ENCODE results near the gene EPHB2. TPM values are rescaled to one million over a fixed set of nuclear protein-coding genes. Genes with fewer than 3 reads are reported as not detected.

Gene EPHB2
- total RNA-seq, 1 experiment from 2014 or later, result 0.79 TPM

DNA sequence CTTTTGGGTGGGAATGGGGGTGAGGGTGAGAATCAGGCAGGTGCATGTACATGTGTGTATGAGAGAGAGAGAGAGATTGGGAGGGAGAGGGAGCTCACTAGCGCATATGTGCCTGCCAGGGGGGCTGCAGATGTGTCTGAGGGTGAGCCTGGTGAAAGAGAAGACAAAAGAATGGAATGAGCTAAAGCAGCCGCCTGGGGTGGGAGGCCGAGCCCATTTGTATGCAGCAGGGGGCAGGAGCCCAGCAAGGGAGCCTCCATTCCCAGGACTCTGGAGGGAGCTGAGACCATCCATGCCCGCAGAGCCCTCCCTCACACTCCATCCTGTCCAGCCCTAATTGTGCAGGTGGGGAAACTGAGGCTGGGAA is 95.0 kb downstream of the EPHB2 start:
- no peak overlapping the region for H3K27ac Mint-ChIP-seq (ENCODE audit: low read depth, unreplicated experiment)
- peaks cover 12% of the 10 kb centered on the region for H3K4me1 Mint-ChIP-seq (ENCODE audit: insufficient read depth, unreplicated experiment)
- no peak overlapping the region for H3K4me3 Mint-ChIP-seq (ENCODE audit: unreplicated experiment)
- CTCF ChIA-PET, result no interaction called here
- no peak for DNase-seq (ENCODE audit: unreplicated experiment)
- BruUV-seq (replicated peaks), result no TSS peak
- H3K36me3 Mint-ChIP-seq (ENCODE audit: insufficient read depth, unreplicated experiment), result no peaks in the 10 kb centered on the region
- TF ChIP-seq, protein P1, sequence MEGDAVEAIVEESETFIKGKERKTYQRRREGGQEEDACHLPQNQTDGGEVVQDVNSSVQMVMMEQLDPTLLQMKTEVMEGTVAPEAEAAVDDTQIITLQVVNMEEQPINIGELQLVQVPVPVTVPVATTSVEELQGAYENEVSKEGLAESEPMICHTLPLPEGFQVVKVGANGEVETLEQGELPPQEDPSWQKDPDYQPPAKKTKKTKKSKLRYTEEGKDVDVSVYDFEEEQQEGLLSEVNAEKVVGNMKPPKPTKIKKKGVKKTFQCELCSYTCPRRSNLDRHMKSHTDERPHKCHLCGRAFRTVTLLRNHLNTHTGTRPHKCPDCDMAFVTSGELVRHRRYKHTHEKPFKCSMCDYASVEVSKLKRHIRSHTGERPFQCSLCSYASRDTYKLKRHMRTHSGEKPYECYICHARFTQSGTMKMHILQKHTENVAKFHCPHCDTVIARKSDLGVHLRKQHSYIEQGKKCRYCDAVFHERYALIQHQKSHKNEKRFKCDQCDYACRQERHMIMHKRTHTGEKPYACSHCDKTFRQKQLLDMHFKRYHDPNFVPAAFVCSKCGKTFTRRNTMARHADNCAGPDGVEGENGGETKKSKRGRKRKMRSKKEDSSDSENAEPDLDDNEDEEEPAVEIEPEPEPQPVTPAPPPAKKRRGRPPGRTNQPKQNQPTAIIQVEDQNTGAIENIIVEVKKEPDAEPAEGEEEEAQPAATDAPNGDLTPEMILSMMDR (IDR thresholded peaks at IDR 0.05; ENCODE audit: unreplicated experiment), result no peak
- H3K27me3 Mint-ChIP-seq (ENCODE audit: insufficient read depth, unreplicated experiment), result no peaks in the 10 kb centered on the region
- intact Hi-C loops (cut with micrococcal nuclease), result no loop called here
- H3K9me3 Mint-ChIP-seq (ENCODE audit: unreplicated experiment), result no peaks in the 10 kb centered on the region
- POLR2A ChIA-PET, result no interaction called here

- Mint-ChIP-seq H3K27me3 (ENCODE audit: insufficient read depth, unreplicated experiment) (no peaks in the 10 kb centered on the region), H3K4me3 (ENCODE audit: unreplicated experiment) (no peak overlapping the region), H3K36me3 (ENCODE audit: insufficient read depth, unreplicated experiment) (no peaks in the 10 kb centered on the region), H3K27ac (ENCODE audit: low read depth, unreplicated experiment) (no peak overlapping the region), H3K9me3 (ENCODE audit: unreplicated experiment) (no peaks in the 10 kb centered on the region), H3K4me1 (ENCODE audit: insufficient read depth, unreplicated experiment) (peaks cover 12% of the 10 kb centered on the region)
- BruUV-seq (replicated peaks), result no TSS peak
- ChIA-PET POLR2A (no interaction called here), CTCF (no interaction called here)
- DNase-seq (ENCODE audit: unreplicated experiment), result no peak
- intact Hi-C loops (cut with micrococcal nuclease), result no loop called here
- TF ChIP-seq, protein P1 (IDR thresholded peaks at IDR 0.05; ENCODE audit: unreplicated experiment), result no peak
Observed at GRCh38 chr1:22806584-22806983, 95.9 kb downstream of the EPHB2 start.

- H3K4me1 Mint-ChIP-seq (ENCODE audit: insufficient read depth, unreplicated experiment), result peaks cover 12% of the 10 kb centered on the region
- no peaks in the 10 kb centered on the region for H3K9me3 Mint-ChIP-seq (ENCODE audit: unreplicated experiment)
- TF ChIP-seq, protein P1 (IDR thresholded peaks at IDR 0.05; ENCODE audit: unreplicated experiment), result no peak
- CTCF ChIA-PET, result interaction anchor here (0.6 to 0.8 kb wide), 2 partner anchors 81 to 481 kb away, joined by 3 to 5 read pairs; no protein-coding TSS in a partner anchor
- H3K36me3 Mint-ChIP-seq (ENCODE audit: insufficient read depth, unreplicated experiment), result no peaks in the 10 kb centered on the region
- no peak for DNase-seq (ENCODE audit: unreplicated experiment)
- intact Hi-C loops (cut with micrococcal nuclease), result no loop called here
- no peaks in the 10 kb centered on the region for H3K27me3 Mint-ChIP-seq (ENCODE audit: insufficient read depth, unreplicated experiment)
- BruUV-seq (replicated peaks), result no TSS peak
- POLR2A ChIA-PET, result no interaction called here
- no peak overlapping the region for H3K4me3 Mint-ChIP-seq (ENCODE audit: unreplicated experiment)
- no peak overlapping the region for H3K27ac Mint-ChIP-seq (ENCODE audit: low read depth, unreplicated experiment)
Observed at GRCh38 chr1:22807340-22807739, 96.7 kb downstream of the EPHB2 start.

DNA sequence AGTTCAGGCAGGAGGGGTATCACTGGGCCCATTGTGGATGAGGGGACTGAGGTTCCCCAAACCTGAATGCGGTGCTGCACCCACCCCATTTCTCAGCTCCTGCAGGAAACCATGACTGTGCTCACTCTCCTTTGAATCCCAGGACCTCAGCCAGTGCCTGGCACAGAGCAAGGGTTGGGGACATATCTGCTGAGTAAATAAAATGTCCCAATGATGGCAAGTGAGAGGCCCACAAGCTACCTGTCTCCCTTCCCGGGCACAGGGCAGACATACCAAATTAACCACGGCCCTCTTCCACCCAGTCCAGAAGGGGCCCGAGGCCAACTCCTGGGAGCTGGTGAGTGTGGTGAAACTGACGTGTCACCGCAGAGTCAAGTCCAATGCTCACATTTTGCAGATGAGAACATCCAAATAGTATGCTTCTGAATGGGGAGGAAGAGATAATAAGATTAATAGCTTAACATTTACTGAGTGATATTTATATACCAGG is 97.6 kb downstream of the EPHB2 start:
- no TSS peak for BruUV-seq (replicated peaks)
- Mint-ChIP-seq H3K4me3 (ENCODE audit: unreplicated experiment) (no peak overlapping the region), H3K27me3 (ENCODE audit: insufficient read depth, unreplicated experiment) (no peaks in the 10 kb centered on the region), H3K36me3 (ENCODE audit: insufficient read depth, unreplicated experiment) (no peaks in the 10 kb centered on the region), H3K4me1 (ENCODE audit: insufficient read depth, unreplicated experiment) (peaks cover 12% of the 10 kb centered on the region), H3K27ac (ENCODE audit: low read depth, unreplicated experiment) (no peak overlapping the region), H3K9me3 (ENCODE audit: unreplicated experiment) (no peaks in the 10 kb centered on the region)
- TF ChIP-seq, protein P1 (IDR thresholded peaks at IDR 0.05; ENCODE audit: unreplicated experiment), result no peak
- peak; percentile 33 for DNase-seq (ENCODE audit: unreplicated experiment)
- POLR2A ChIA-PET, result interaction anchor here (1.0 kb wide), 1 partner anchor 57 kb away, joined by 5 read pairs; no protein-coding TSS in a partner anchor
- intact Hi-C loops (cut with micrococcal nuclease), result no loop called here
- CTCF ChIA-PET, result no interaction called here

Measured in MCF 10A (cell line).